HEK293 (cell line): ENCODE data around the gene HOXB8.

ENCODE experiments used
- HOXC10 ChIP-seq: sonication (generic); formaldehyde crosslinking; IDR thresholded peaks from 2 replicates; pipeline ENCODE4 v1.8.1; 2023; ENCODE audit warnings: mild to moderate bottlenecking, missing genetic modification reagents
- ZNF248 ChIP-seq: fragments of 450-650 bp; formaldehyde crosslinking; IDR thresholded peaks from 2 replicates; pipeline ENCODE4 v1.5.1; 2017; ENCODE audit warnings: missing biosample characterization, missing genetic modification characterization
- ZNF549 ChIP-seq: fragments of 450-650 bp; IDR thresholded peaks from 2 replicates; pipeline ENCODE4 v1.5.1; 2018; ENCODE audit warnings: missing biosample characterization, missing genetic modification characterization, mild to moderate bottlenecking, inconsistent platforms, moderate library complexity
- TF ChIP-seq, protein P1 (sequence below): fragments of 450-650 bp; formaldehyde crosslinking; IDR thresholded peaks from 2 replicates; pipeline ENCODE4 v1.5.1; 2016; ENCODE audit warnings: missing biosample characterization, missing genetic modification characterization
- TF ChIP-seq, protein P2 (sequence below): fragments of 450-650 bp; formaldehyde crosslinking; IDR thresholded peaks from 2 replicates; pipeline ENCODE4 v1.5.1; 2016; ENCODE audit warnings: missing biosample characterization, missing genetic modification characterization

DNA sequence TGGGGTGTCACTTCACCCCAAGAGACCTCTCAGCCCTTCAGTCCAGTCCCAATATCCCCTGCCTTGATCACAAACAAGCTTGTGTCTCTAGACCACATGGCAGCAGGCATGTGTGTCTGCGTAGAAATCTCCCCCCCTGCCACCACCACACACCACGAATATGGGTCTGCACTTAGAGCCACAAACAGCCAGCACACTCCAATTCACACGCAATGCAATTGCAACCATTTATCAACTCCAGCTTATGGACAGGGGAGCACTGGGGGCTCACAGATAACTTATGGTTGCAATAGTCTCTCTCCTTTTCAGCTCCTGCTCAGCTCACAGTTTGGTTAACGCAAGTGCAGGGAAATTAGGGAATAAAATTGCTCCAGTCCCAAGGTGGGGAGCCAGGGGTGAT is 8.5 kb upstream of the HOXB8 start:
- TF ChIP-seq, protein P1, sequence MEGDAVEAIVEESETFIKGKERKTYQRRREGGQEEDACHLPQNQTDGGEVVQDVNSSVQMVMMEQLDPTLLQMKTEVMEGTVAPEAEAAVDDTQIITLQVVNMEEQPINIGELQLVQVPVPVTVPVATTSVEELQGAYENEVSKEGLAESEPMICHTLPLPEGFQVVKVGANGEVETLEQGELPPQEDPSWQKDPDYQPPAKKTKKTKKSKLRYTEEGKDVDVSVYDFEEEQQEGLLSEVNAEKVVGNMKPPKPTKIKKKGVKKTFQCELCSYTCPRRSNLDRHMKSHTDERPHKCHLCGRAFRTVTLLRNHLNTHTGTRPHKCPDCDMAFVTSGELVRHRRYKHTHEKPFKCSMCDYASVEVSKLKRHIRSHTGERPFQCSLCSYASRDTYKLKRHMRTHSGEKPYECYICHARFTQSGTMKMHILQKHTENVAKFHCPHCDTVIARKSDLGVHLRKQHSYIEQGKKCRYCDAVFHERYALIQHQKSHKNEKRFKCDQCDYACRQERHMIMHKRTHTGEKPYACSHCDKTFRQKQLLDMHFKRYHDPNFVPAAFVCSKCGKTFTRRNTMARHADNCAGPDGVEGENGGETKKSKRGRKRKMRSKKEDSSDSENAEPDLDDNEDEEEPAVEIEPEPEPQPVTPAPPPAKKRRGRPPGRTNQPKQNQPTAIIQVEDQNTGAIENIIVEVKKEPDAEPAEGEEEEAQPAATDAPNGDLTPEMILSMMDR (tag by site-specific recombination) = no peak
- TF ChIP-seq ZNF549 (tag by site-specific recombination) (no peak), HOXC10 (CRISPR knock-in tag) (no peak), ZNF248 (tag by site-specific recombination) (no peak)
- TF ChIP-seq, protein P2, sequence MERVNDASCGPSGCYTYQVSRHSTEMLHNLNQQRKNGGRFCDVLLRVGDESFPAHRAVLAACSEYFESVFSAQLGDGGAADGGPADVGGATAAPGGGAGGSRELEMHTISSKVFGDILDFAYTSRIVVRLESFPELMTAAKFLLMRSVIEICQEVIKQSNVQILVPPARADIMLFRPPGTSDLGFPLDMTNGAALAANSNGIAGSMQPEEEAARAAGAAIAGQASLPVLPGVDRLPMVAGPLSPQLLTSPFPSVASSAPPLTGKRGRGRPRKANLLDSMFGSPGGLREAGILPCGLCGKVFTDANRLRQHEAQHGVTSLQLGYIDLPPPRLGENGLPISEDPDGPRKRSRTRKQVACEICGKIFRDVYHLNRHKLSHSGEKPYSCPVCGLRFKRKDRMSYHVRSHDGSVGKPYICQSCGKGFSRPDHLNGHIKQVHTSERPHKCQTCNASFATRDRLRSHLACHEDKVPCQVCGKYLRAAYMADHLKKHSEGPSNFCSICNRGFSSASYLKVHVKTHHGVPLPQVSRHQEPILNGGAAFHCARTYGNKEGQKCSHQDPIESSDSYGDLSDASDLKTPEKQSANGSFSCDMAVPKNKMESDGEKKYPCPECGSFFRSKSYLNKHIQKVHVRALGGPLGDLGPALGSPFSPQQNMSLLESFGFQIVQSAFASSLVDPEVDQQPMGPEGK (tag by site-specific recombination) = peak; percentile 59; the same call in 1 of the 2 replicates
